GM12874 (cell line): ENCODE measurements around the gene PODXL.

ENCODE experiments used
- TF ChIP-seq, protein P1 (sequence below): IDR thresholded peaks from 2 replicates; pipeline ENCODE4 v1.5.1; 2011; ENCODE audit warnings: low read depth, mild to moderate bottlenecking, control low read depth, low read length, moderate library complexity; ENCODE audit not compliant: insufficient read depth

The PODXL gene

GRCh38 chr7:131554880-131555516 lies 1.4 kb downstream of the PODXL start:
- TF ChIP-seq, protein P1, sequence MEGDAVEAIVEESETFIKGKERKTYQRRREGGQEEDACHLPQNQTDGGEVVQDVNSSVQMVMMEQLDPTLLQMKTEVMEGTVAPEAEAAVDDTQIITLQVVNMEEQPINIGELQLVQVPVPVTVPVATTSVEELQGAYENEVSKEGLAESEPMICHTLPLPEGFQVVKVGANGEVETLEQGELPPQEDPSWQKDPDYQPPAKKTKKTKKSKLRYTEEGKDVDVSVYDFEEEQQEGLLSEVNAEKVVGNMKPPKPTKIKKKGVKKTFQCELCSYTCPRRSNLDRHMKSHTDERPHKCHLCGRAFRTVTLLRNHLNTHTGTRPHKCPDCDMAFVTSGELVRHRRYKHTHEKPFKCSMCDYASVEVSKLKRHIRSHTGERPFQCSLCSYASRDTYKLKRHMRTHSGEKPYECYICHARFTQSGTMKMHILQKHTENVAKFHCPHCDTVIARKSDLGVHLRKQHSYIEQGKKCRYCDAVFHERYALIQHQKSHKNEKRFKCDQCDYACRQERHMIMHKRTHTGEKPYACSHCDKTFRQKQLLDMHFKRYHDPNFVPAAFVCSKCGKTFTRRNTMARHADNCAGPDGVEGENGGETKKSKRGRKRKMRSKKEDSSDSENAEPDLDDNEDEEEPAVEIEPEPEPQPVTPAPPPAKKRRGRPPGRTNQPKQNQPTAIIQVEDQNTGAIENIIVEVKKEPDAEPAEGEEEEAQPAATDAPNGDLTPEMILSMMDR, result no peak

DNA sequence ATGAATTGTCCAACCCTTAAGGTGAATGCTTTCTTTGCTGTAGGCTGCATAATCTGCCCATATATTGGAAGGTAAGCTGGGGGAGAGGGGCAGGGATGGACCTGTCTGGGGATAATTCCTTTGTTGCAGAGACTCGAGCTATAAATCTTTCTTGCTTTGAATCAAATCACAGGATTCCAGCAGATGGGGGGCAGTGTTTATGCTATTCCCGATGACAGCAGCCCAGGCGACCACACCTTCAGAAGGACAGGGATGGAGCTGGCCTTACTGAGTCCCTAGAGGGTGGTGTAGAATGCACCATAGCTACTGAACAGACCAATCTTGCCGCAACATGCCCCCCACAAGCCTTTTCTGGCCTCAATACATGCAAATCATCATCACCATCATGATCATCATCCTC lies 2.5 kb downstream of the PODXL start:
- TF ChIP-seq, protein P1, result no peak

DNA sequence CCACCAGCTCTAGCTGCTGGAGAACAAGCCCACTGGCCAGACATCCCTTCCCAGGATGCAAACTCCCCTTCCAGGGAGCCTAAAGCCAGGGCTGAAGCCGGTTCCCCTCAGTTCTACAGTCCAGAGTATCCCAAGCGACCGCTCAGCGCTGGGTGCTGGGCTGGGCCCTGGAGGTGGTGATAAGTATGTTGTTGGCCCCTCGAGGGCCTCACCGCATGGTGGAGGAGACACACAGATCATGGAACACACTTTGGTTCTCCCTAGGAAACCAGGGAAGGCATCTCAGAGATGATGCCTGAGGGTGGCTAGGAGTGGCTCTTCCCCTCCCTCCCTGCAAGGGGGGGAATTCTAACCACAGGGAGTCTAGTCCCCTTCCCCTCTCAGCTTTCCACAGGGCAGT lies 4.4 kb downstream of the PODXL start:
- TF ChIP-seq, protein P1, result no peak

GRCh38 chr7:131550846-131551245 lies 5.6 kb downstream of the PODXL start:
- TF ChIP-seq, protein P1, result no peak

GRCh38 chr7:131548371-131548770 lies 8.1 kb downstream of the PODXL start:
- TF ChIP-seq, protein P1, result no peak

- TF ChIP-seq, protein P1, result no peak
Observed at GRCh38 chr7:131547589-131547988, 8.8 kb downstream of the PODXL start.

DNA sequence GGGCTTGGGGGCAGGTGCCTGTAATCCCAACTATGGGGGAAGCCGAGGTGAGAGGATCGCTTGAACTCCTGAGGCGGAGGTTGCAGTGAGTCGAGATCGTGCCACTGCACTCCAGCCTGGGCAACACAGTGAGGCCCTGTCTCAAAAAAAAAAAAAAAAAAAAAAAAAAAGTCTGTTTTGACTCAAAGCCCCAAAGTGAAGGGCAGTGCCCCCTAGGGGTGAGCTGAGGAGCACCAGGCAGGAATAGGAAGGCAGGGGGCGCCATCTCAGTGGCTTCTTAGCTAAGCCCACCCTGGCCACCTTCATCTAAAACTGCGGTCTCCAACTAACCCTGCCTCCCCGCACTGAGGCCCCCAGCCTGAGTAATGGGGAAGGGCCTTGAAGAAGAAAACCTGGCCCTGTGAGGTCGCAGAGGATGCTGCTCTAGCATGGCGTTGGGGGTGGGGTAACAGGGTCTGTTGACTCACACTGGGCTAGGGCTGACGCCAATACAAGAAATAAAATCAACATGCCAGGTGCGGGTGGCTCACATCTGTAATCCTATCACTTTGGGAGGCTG lies 9.8 kb downstream of the PODXL start:
- TF ChIP-seq, protein P1, result peak; percentile 89
